Measurements from ENCODE around the gene CPT2.

GRCh38 chr1:53166912-53167311 lies 29.7 kb upstream of the CPT2 start:
- TF ChIP-seq POLR2A (IDR thresholded peaks at IDR 0.05) (no peak), CTCF (IDR thresholded peaks at IDR 0.05 in 8 of 11, conservative IDR thresholded peaks at IDR 0.05 in 3 of 11) (no peak), POLR2AphosphoS5 (IDR thresholded peaks at IDR 0.05) (no peak)

Data from spleen (tissue), 7 donors.